ENCODE results near the gene GREB1. TPM values are rescaled to one million over a fixed set of nuclear protein-coding genes. Genes with fewer than 3 reads are reported as not detected.

GREB1 gene
- total and polyA plus RNA-seq, 2 of the 4 experiments (the other 2 are of a cell fraction): 0.05 TPM; not detected in 1

DNA sequence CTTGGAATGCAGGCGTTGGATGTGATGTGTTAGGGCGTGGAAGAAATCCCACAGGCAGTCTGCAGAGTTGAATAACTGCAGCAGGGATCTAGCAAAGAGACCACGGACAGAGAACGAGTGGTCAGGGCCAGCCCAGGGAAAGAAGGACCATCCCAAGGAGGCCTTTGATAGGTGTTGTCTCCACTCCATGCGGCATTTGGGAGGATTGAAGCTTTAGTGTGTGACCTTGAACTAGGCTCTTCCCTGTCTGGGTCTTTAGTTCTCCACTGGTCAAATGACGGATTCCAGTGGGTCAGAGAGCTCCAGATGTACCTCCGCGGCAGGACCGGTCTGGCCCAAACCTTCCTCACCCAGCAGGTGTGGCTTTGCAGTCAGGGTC is 18.4 kb downstream of the GREB1 start:
- Histone ChIP-seq H3K27me3 (ENCODE audit: control insufficient read depth, insufficient read depth, low read length) (peaks cover 35% of the 10 kb centered on the region), H2AK5ac (ENCODE audit: low read depth, low read length) (no peak overlapping the region), H3K27ac (ENCODE audit: insufficient read depth, low read length) (no peak overlapping the region), H3K23ac (ENCODE audit: low read depth, low read length) (no peak overlapping the region), H2AFZ (replicated peaks; ENCODE audit: low read length, poor library complexity) (no peak overlapping the region), H3K36me3 (ENCODE audit: control insufficient read depth, insufficient read depth, low read length) (no peaks in the 10 kb centered on the region), H3K4me3 (ENCODE audit: insufficient read depth, low read depth, low read length) (no peak overlapping the region), H2BK120ac (ENCODE audit: low read depth, low read length) (no peak overlapping the region), H4K20me1 (ENCODE audit: insufficient read depth, low read length) (no peaks in the 10 kb centered on the region), H3K9me1 (ENCODE audit: insufficient read depth, low read length) (no peaks in the 10 kb centered on the region), H3K56ac (ENCODE audit: extremely low read depth, insufficient read depth, low read length) (no peak overlapping the region), H4K5ac (ENCODE audit: low read depth, low read length) (no peak overlapping the region), H3K4me2 (ENCODE audit: low read depth, low read length) (no peak overlapping the region), H2BK5ac (ENCODE audit: low read depth, low read length, poor library complexity, severe bottlenecking) (no peak overlapping the region), H3K14ac (replicated peaks; ENCODE audit: low read depth, low read length) (no peak overlapping the region), H3K18ac (ENCODE audit: low read depth, low read length) (no peak overlapping the region), H3K79me1 (ENCODE audit: low read depth in 1 of 2, low read length in 2 of 2) (no peaks in the 10 kb centered on the region), H4K91ac (ENCODE audit: insufficient read depth, low read depth, low read length) (no peak overlapping the region), H2BK15ac (ENCODE audit: low read depth, low read length) (no peak overlapping the region), H3K4me1 (ENCODE audit: control insufficient read depth, insufficient read depth, low read length) (no peaks in the 10 kb centered on the region), H3K4ac (ENCODE audit: low read depth, low read length) (no peak overlapping the region), H2BK20ac (ENCODE audit: low read depth, low read length) (no peak overlapping the region), H3K9ac (ENCODE audit: low read depth, low read length) (no peak overlapping the region), H2AK9ac (replicated peaks; ENCODE audit: low read depth, low read length, poor library complexity) (no peak overlapping the region), H4K8ac (ENCODE audit: low read depth in 2 of 2, low read length in 2 of 2) (no peak overlapping the region), H3K9me3 (ENCODE audit: control insufficient read depth, insufficient read depth, low read length) (peaks cover 6% of the 10 kb centered on the region; the same call in 1 of the 2 replicates)
- in situ Hi-C loops (cut with MboI; ENCODE audit: low sequenced_read_pairs): no loop called here
- CTCF ChIA-PET: no interaction called here
- intact Hi-C loops (cut with micrococcal nuclease): no loop called here
- DNase-seq: no peak
- ATAC-seq (ENCODE audit: low read depth): no peak
- dilution Hi-C loops (cut with HindIII; ENCODE audit: low sequenced_read_pairs, unreplicated experiment): no loop called here
- TF ChIP-seq FOS (IDR thresholded peaks at IDR 0.05; ENCODE audit: low read depth, low read length) (no peak), POLR2A (IDR thresholded peaks at IDR 0.05; ENCODE audit: low read depth, low read length) (no peak), BHLHE40 (IDR thresholded peaks at IDR 0.05; ENCODE audit: low read depth, low read length) (no peak), MAZ (IDR thresholded peaks at IDR 0.05; ENCODE audit: borderline replicate concordance, low read depth, low read length) (no peak), MAFK (IDR thresholded peaks at IDR 0.05; ENCODE audit: low read depth, low read length) (no peak), NFE2L2 (IDR thresholded peaks at IDR 0.05; ENCODE audit: low read depth, low read length) (no peak)
- 71% methylated on average over 4 of the region's 9 CpGs; no CpG with 5 or more reads in 1 of the 2 experiments for WGBS, 2 experiments (ENCODE audit: extremely low coverage in 2 of 2, insufficient read length in 1 of 2)
- POLR2A ChIA-PET (ENCODE audit: unreplicated experiment): no interaction called here
- BruUV-seq (replicated peaks): no TSS peak

Measured in IMR-90 (cell line).